Measurements from ENCODE around the gene PDGFB.

DNA sequence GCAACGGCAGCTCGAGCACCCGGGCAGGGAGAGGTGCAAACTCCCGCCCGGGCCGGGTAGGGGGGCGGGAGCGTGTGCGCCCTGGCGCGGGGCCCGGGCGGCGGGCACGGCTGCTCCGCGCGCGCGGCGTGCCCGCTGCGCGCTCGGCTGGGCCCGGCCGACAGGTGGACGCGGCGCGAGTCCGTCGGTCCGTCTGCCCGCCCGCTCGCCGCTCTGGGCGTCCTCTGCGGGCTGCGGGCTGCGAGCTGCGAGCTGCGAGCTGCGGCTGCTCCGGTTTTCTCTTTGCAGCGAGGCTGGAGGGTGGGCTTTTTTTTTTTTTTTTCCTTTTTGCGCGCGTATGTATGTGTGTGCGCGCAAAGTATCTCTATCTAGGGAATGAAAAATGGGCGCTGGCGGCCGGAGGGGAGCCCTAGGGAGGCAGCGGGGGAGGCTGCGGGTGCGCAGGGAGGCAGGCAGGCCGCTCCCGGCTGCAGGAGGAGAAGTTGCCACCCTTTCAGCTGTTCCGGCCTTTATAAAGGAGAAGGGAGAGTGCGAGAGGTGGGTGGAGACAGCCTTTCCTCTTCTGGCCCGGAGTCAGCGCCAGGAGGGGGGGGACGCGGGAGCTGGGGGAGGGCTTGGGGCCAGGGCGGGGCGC, at the start of gene PDGFB:
- TF ChIP-seq, protein P1, sequence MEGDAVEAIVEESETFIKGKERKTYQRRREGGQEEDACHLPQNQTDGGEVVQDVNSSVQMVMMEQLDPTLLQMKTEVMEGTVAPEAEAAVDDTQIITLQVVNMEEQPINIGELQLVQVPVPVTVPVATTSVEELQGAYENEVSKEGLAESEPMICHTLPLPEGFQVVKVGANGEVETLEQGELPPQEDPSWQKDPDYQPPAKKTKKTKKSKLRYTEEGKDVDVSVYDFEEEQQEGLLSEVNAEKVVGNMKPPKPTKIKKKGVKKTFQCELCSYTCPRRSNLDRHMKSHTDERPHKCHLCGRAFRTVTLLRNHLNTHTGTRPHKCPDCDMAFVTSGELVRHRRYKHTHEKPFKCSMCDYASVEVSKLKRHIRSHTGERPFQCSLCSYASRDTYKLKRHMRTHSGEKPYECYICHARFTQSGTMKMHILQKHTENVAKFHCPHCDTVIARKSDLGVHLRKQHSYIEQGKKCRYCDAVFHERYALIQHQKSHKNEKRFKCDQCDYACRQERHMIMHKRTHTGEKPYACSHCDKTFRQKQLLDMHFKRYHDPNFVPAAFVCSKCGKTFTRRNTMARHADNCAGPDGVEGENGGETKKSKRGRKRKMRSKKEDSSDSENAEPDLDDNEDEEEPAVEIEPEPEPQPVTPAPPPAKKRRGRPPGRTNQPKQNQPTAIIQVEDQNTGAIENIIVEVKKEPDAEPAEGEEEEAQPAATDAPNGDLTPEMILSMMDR (IDR thresholded peaks at IDR 0.05) = no peak
- no peak for TF ChIP-seq POLR2A (IDR thresholded peaks at IDR 0.05)
